ENCODE data around the gene TSPAN18. TPM values are rescaled to one million over a fixed set of nuclear protein-coding genes. Genes with fewer than 3 reads are reported as not detected.

TSPAN18 gene
- total RNA-seq, 1 experiment from 2014 or later = 21.3 TPM

- in situ Hi-C loops (cut with HindIII; ENCODE audit: low pct_unique_long_range_greater_than_20kb, low sequenced_read_pairs) (no loop called here), intact Hi-C loops (cut with micrococcal nuclease; ENCODE audit: unreplicated experiment) (no loop called here)
- no peak overlapping the region for H3K4me3 ChIP-seq (ENCODE audit: low read depth in 2 of 2, low read length in 2 of 2)
- no peaks in the 10 kb centered on the region for H3K36me3 ChIP-seq (ENCODE audit: control insufficient read depth, insufficient read depth, low read length)
- H3K9me3 ChIP-seq (ENCODE audit: control insufficient read depth, insufficient read depth, low read depth, low read length) = no peaks in the 10 kb centered on the region
- ChIA-PET POLR2A (no interaction called here), CTCF (no interaction called here)
- no peak overlapping the region for H3K27ac ChIP-seq (ENCODE audit: low read length)
- no peaks in the 10 kb centered on the region for H3K27me3 ChIP-seq (ENCODE audit: control insufficient read depth, insufficient read depth, low read length)
- BruUV-seq (replicated peaks) = no TSS peak
- ATAC-seq = no peak
- no peaks in the 10 kb centered on the region; the same call in 1 of the 2 replicates for H3K4me1 ChIP-seq (ENCODE audit: control insufficient read depth, insufficient read depth, low read length)
- TF ChIP-seq SIN3A (IDR thresholded peaks at IDR 0.05; ENCODE audit: borderline replicate concordance, insufficient read depth, low read depth, low read length) = no peak
- no peak for TF ChIP-seq POLR2AphosphoS5 (IDR thresholded peaks at IDR 0.05; ENCODE audit: low read depth, low read length)
- no peak for TF ChIP-seq CTCF (IDR thresholded peaks at IDR 0.05)
- TF ChIP-seq REST (IDR thresholded peaks at IDR 0.05; ENCODE audit: insufficient read depth in 1 of 2, low read depth in 2 of 2, low read length in 1 of 2) = no peak
- TF ChIP-seq TCF7L2 (IDR thresholded peaks at IDR 0.05; ENCODE audit: low read depth, low read length) = no peak
- DNase-seq (ENCODE audit: low read depth, low spot score) = no peak
Observed at GRCh38 chr11:44787070-44787469, 60.3 kb downstream of the TSPAN18 start.

- Histone ChIP-seq H3K27me3 (ENCODE audit: control insufficient read depth, insufficient read depth, low read length) (no peaks in the 10 kb centered on the region), H3K4me3 (ENCODE audit: low read depth in 2 of 2, low read length in 2 of 2) (no peak overlapping the region), H3K36me3 (ENCODE audit: control insufficient read depth, insufficient read depth, low read length) (no peaks in the 10 kb centered on the region), H3K4me1 (ENCODE audit: control insufficient read depth, insufficient read depth, low read length) (no peaks in the 10 kb centered on the region; the same call in 1 of the 2 replicates), H3K27ac (ENCODE audit: low read length) (no peak overlapping the region), H3K9me3 (ENCODE audit: control insufficient read depth, insufficient read depth, low read depth, low read length) (no peaks in the 10 kb centered on the region)
- CTCF ChIA-PET = no interaction called here
- POLR2A ChIA-PET = no interaction called here
- no peak for DNase-seq (ENCODE audit: low read depth, low spot score)
- TF ChIP-seq REST (IDR thresholded peaks at IDR 0.05; ENCODE audit: insufficient read depth in 1 of 2, low read depth in 2 of 2, low read length in 1 of 2) (no peak), SIN3A (IDR thresholded peaks at IDR 0.05; ENCODE audit: borderline replicate concordance, insufficient read depth, low read depth, low read length) (no peak)
- intact Hi-C loops (cut with micrococcal nuclease; ENCODE audit: unreplicated experiment) (no loop called here), in situ Hi-C loops (cut with HindIII; ENCODE audit: low pct_unique_long_range_greater_than_20kb, low sequenced_read_pairs) (no loop called here)
- no peak for ATAC-seq
- BruUV-seq (replicated peaks) = no TSS peak
Observed at GRCh38 chr11:44787981-44788380, 61.2 kb downstream of the TSPAN18 start.

Measured in Panc1 (cell line).